NCI-H2227 (cell line): ENCODE data around the gene EED.

Experiments
- DNase-seq: peaks from one replicate; lab custom pipeline; 2025; ENCODE audit not compliant: unreplicated experiment; lab: John Stamatoyannopoulos, UW

EED gene, protein sequence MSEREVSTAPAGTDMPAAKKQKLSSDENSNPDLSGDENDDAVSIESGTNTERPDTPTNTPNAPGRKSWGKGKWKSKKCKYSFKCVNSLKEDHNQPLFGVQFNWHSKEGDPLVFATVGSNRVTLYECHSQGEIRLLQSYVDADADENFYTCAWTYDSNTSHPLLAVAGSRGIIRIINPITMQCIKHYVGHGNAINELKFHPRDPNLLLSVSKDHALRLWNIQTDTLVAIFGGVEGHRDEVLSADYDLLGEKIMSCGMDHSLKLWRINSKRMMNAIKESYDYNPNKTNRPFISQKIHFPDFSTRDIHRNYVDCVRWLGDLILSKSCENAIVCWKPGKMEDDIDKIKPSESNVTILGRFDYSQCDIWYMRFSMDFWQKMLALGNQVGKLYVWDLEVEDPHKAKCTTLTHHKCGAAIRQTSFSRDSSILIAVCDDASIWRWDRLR

DNA sequence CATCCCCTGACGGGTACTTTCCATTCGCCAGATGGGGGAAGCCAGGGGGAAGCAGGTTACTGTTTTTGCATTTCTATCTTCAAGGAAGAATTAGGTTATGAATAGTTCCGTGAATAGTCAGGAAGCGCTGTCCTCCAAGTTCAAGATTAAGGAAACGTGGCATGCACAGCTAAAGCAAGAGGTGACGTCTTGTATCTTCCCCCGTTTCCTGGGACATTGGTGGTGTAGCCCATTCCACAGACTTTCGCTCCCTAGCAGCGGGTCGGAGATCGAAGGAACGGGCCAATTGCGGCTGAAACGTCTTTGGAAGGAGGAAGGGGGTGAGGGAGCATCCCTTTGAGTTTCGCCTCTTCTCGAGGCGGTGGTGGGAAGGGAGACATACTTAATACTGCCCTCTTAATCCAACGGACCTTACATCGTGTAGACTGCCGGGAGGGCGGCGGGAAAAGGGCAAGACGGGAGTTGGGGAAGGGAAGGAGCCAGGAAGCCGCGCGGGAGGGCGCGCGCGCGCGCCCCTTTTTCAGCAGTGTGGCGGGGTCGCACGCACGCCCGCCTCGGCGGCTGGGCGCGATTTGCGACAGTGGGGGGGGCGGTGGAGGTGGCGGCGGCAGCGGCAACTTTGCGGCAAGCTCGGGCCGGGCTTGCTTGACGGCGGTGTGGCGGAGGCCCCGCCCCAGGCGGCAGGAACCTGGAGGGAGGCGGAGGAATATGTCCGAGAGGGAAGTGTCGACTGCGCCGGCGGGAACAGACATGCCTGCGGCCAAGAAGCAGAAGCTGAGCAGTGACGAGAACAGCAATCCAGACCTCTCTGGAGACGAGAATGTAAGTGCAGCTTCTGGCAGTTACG is at the start of gene EED:
Gene EED, plus strand, starts transcription at position 232 of the 847 bp plus-strand sequence. Its CDS starts 477 bp downstream, at position 709.
- DNase-seq, result peak; percentile 93

- no peak for DNase-seq
These were observed 49.6 kb upstream of the EED start for GRCh38 chr11:86194998-86195397.

DNA sequence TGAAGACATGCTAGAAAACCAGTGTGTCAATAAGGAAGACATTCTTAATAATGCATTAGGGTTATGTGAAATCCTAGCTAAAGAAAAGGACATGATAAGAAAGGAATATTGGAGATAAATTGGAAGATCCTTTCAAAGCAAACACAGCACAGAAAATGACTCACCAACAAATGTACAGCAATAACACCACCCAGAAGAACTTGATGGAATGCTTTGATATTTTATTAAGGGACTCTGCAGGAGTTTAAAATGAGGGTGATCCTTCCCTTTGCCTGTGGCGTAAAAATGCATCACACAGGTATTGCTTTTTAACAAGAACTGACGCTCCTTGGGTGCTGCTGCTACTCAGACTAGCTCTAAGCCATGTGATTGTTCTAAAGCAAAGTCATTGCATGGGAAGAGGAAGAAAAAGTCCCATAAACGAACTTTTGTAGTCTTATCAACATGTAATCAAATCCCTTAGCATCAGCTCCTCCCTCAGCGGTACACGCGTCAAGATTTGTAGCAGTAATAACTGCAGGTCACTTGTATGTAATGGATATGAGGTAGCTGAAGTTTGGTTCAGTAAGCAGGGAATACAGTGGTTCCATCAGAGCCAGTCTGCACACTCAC is 48.4 kb upstream of the EED start:
- no peak for DNase-seq

DNA sequence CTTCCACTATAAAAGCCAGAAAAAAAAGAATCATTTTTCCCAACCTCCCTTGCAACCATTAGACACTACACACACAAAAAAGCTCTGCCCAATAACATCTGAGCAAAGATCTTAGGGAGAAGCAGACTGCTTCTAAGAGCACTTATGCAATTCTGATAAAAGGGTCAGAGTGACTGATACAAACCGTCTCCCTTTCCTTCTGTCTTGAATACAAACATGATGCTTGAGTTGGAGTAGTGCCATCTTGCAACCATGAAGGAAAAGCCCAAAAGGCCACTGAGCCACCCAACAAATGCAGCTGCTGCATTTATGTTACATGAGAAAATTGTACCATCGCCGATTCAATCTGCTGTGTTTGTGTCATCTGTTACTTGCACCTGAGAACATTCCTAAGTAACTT is 47.6 kb upstream of the EED start:
- DNase-seq, result no peak

DNA sequence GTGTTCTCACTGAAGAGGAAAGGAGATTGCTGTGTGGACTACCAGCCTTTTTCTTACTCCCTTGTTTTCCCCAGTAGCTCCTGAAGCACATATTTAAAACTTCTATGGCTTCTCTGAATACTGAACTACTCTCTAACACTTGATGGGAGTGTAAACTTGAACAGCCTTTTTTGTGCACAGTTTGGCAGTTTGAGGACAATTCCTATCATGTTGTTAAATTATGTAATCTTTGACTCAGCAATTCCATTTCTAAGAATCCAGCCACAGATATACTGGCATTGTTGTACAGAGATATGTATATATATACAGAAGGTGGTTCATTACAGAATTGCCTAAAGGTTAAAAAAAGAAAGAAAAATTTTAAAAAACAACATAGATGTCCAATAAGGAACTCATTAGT is 47.1 kb upstream of the EED start:
- no peak for DNase-seq

- DNase-seq, result no peak
These were observed 46.4 kb upstream of the EED start for GRCh38 chr11:86198139-86198538.

DNA sequence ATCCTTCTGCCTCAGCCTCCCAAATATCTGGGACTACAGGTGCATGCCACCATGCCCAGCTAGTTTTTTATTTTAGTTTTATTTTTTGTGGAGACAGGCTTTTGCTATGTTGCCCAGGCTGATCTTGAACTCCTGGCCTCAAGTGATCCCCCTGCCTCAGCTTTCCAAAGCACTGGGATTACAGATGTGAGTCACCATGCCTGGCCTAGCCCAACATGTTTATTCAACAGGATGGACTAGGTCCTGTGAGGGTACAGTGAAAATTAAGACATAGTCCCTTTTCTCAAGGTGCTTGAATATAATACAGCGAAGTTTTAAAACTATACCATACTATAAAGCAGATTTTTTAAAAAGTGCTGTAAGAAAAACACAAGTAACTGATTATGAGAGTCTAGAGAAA is 45.2 kb upstream of the EED start:
- no peak for DNase-seq

- DNase-seq, result no peak
These were observed 43.1 kb upstream of the EED start for GRCh38 chr11:86201371-86201884.

DNA sequence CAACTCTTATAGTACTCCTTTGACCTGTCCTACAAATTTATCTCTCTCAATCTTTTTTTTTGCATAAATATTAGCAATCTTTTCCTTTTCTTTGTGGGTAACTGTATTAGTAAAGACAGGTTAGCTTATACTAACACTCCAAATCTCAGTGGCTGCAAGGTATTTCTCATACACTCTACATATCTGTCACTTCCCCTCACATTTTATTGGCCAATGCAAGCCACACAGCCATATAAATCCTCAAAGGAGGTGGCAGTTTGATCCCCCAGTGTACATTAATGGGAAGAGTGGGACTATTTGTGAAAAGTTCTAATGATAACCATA is 42.6 kb upstream of the EED start:
- DNase-seq, result no peak

DNA sequence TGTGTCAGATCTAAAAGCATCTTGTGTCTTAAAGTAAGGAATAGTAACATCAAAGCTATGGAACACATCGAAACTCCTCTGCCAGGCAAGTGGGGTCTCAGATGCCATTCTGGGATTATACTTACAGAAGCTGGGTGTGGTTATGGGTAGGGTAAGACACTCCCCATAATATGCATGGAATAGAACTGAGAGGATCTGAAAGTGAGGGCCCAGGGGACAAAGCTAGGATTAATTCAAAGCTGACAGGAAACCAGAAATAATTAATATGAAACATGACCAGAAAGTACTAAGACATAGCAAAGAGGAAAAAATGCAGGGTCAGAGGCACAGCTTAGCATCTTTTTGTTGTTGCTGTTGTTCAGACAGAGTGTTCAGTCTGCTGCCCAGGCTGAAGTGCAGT is 40.2 kb upstream of the EED start:
- no peak for DNase-seq

- no peak for DNase-seq
These were observed 38.9 kb upstream of the EED start for GRCh38 chr11:86205421-86206336.

DNA sequence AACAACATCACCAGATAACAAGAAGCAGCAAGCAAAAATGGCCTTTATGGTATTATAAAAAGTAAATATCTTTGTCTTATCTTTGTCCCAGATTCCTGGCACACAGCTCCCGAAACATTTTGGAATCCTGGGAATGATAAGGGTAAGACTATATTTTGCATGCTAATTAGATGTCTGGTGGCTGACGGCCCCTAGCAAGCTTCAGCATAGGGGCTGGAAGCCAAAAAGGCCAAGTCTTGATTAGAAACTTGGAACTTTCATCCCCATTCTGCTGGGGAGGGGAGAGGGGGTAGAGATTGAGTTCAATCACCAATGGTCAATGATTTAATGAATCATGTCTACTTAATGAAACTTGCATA is 38.2 kb upstream of the EED start:
- DNase-seq, result no peak

DNA sequence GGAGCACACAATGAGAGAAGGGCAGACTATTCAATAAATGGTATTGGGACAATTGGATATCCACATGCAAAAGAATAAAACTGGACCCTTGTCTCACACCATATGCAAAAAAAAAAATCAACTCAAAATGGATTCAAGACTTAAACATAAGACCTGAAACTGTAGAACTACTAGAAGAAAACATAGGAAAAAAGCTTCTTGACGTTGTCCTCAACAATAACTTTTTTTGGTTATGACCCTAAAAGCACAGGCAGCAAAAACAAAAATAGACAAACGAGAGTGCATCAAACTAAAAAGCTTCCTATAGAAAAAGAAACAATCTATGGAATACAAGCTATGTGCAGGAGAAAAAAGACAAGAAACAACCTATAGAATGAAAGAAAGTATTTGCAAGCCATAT is 37.1 kb upstream of the EED start:
- no peak for DNase-seq

DNA sequence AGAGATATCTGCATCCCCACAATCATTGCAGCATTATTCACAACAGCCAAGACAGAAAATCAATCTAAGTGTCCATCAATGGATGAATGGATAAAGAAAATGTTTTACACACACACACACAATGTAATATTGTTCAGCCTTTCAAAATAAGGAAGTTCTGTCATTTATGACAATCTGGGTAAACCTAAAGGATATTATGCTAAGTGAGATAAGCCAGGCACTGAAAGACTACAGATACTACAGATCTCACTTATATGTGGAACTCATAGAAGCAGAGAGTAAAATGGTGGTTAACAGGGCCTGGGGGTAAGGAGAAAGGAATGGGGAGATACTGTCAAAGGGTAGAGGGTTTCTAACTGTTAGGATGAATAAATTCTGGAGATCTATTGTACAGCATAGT is 36.0 kb upstream of the EED start:
- no peak for DNase-seq

DNA sequence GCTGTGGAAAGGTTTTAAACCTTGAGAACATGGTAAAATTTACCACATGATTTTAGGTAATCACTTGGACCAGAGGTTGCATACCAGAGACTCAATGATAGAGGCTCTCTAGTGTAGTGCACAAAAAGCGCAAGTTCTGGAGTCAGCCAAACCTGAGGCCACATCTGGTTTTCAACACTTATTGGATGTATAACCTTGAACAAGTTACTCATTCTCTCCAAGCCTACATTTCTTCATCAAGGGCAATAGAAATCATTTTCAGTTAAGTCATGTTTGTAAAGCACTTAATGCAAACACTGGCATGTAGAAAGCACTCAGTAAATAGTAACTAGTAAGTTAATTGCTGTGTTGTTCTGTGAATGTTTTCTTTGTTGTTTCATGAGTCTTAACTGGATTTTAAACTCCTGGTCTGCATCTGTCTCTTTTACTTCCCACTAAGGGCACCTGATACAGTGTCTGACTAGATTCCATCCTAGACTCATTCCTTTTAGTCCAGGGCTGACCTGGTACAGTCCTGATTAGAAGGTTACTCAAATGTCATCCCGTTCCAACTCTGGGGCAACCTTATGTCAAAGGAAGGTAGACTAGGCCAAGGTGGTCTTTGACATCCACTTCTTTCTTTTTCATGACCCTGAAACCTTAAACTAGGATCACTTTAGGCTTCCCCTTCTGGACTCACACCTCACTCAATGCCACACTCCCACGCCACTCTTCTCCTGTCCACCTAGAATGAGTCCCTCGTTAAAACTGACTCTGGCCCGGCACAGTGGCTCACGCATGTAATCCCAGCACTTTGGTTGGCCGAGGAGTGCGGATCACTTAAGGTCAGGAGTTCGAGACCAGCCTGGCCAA is 34.5 kb upstream of the EED start:
- DNase-seq, result no peak

- no peak for DNase-seq
These were observed 33.7 kb upstream of the EED start for GRCh38 chr11:86210898-86211297.

DNA sequence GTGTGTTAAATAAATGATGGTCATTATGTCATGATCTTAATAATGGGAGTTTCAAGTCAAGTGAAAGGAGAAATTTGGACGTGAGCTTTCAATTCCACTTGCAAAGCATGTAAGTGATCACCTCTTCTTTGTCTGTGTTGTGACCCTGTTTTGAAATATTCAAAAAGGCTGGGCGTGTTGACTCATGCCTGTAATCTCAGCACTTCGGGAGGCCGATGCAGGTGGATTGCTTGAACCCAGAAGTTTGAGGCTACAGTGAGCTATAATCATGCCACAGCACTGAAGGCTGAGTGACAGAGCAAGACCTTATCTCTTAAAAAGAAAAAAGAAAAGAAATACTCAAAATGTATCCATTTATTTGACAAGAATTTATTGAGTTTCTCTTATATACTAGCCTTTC is 32.9 kb upstream of the EED start:
- DNase-seq, result peak; percentile 20

DNA sequence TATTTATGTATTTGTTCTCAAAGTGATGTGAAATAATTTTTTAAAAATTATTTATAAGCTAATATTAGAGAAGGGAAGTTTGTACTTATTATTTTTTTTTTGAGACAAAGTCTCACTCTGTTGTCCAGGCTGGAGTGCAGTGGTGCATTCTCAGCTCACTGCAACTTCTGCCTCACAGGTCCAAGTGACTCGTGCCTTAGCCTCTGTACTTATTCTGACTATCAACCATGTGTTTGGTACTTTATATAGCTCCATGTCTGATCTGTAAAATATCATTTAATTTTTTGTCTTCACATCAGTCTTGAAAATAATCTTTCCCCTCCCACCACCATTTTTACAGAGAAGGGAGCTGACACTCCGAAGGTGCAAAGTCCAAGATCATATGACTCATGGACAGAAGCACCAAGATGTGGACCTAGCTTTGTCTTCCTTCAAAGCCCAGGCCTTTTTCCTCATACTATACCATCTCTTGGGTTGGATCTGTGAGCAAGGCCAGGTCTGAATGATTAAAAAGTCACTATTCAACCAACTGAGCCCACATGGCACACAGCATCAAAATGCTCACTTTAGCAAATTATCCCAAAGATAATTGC is 32.4 kb upstream of the EED start:
- no peak for DNase-seq

DNA sequence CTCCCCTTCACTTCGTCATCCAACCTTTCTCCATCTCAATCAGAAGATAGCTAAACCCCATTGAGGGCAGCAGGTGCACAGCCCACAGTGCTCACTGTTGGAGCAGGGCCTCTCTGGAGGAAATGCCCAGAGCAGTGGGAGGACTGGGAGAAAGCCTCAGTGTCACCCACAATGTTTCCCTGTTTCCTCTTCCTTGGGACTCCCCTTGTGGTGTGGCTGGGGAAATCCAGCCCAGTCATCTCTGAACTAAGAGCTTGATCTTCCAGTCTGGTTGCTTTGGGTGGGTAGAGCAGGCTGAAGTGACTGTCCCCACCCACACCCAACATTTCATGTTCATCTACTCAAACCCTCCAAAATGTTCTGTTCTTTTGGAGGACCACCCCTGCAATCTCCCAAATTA is 29.8 kb upstream of the EED start:
- no peak for DNase-seq
